WI38 (cell line): ENCODE data around the gene TMEM54.

ENCODE experiments used
- H3K4me3 ChIP-seq: 2 replicates; pipeline ENCODE4 v1.5.1; 2011; ENCODE audit warnings: low read depth, mild to moderate bottlenecking, control low read depth, low read length
- CTCF ChIP-seq: IDR thresholded peaks from 2 replicates; pipeline ENCODE4 v1.5.1; 2012; ENCODE audit warnings: low read depth, mild to moderate bottlenecking, control low read depth, low read length

Gene TMEM54

DNA sequence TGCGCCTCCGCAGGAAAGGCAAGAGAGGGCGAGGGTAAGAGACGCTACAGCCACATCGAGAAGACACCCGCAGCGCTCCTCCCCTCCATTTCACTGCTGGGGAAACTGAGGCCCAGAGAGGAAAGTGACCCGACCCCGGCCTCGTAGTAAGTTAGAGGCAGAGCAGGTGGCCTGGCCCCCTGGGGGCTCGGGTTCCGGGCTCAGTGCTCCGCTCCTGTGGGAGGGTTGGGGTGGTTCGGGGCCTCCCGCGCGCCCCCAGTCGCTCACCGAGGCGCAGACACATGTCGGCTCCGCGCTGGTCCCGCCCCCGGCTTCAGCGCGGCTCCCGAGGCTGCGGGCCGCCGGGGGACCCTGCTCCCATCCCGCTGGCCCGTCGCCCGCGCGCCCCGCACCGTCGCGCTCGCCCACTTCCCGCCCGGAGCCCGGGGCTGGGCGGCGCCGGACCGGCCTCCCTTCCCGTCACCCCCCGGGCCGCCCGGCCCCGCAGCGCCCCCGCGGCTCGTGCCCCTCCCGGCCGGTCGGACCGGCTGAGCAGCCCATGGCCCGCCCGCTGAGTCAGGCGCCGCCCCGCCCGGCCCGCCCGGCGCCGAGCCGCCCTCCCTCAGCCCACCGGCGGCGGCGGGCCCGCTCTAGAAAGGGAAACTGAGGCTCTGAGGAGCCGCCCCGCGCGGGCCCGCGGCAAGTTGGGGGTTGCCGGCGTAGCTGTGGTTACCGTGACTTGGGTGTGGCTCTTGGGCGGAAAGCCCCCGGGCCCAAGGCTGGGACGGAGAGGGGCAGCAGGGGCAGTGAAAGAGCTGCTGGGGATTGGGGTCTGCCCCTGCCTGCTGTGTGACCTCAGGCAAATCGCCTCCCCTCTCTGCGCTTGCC, at the start of gene TMEM54:
TMEM54 (minus strand) TSS at position 434 of the 867 bp plus-strand sequence; CDS start at position 283, 151 bp downstream.
- H3K4me3 ChIP-seq, result peak within 1 kb of the TSS; percentile 71
- no peak for TF ChIP-seq CTCF

DNA sequence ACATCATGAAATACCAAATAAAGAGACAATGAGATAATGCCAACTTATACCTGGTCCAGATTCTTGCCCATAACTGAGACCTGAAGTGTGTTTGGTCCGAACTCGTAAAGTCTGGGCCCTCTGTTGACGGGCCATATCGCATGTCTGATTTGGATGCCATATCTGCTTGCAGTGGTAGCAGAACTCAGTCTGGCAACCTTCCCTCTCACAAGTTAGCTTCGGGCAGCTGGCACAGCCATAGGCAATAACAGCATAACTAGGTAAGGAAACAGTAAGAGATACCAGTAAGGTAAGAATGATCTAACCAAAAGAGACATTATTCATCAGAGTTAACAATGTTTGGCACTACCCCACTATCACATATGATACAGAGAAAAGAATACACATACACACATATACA, 48.3 kb upstream of the TMEM54 start:
- no peak overlapping the region for H3K4me3 ChIP-seq
- no peak for TF ChIP-seq CTCF

- H3K4me3 ChIP-seq, result no peak overlapping the region
- no peak for TF ChIP-seq CTCF
Measured at GRCh38 chr1:32948905-32949304, 47.7 kb upstream of the TMEM54 start.

GRCh38 chr1:32948390-32948722, 47.2 kb upstream of the TMEM54 start:
- no peak overlapping the region for H3K4me3 ChIP-seq
- TF ChIP-seq CTCF, result no peak

DNA sequence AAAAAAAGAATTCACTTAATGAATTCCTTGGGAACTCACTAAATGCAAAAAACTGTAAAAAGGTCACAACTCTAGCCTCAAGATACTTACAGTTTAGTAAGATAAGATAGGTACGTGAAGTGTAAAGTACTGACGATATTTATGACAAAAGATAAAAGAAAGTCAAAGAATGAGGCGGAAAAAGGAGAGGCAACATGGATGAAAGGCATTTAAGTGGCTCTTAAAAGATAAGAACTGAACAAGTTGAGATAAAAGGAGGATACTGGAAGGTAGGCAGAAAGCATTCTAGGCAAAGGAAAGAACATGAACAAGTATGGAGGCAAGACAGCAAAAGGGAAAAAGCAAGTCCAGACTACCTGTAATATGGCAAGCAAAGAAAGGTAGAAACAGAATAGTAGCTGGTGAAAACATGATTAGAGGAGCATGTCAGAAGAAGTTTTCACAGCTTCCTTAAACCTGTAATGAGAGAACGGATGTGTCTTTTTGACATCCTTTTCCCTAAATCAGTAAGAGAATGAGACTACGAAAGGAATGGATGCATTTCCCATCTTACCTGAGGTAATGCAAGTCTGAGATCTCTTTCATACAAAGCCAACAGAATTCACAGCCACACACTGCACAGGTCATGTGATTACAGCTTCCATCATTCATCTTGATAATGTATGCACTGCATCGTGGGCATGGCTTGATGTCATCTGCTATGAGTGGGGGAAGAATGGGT, 46.6 kb upstream of the TMEM54 start:
- no peak overlapping the region for H3K4me3 ChIP-seq
- TF ChIP-seq CTCF, result no peak

GRCh38 chr1:32946413-32946812, 45.2 kb upstream of the TMEM54 start:
- no peak for TF ChIP-seq CTCF
- H3K4me3 ChIP-seq, result no peak overlapping the region

GRCh38 chr1:32944180-32944579, 43.0 kb upstream of the TMEM54 start:
- no peak for TF ChIP-seq CTCF
- H3K4me3 ChIP-seq, result no peak overlapping the region
